Endothelial cell of umbilical vein (primary cell): Measurements from ENCODE around the gene SFSWAP. TPM values are rescaled to one million over a fixed set of nuclear protein-coding genes. Genes with fewer than 3 reads are reported as not detected.

Experiments used
- BruUV-seq: library from RNA; stranded (reverse); fragments of 400-500 nt; replicated peaks from 2 replicates; lab custom pipeline; 2021; lab: Mats Ljungman, UMichigan
- CTCF ChIA-PET: fragments of 300-600, 350-600 bp; sonication (Branson Sonifier 250); formaldehyde crosslinking; loops from one replicate; lab custom pipeline; 2021; ENCODE audit warnings: antibody characterized with exemption, inconsistent platforms; lab: Charles Lee
- POLR2A ChIA-PET: fragments of 300-600, 350-600 bp; sonication (Branson Sonifier 250); formaldehyde crosslinking; loops from one replicate; lab custom pipeline; 2021; ENCODE audit warnings: antibody characterized with exemption, inconsistent platforms; lab: Charles Lee
- DNase-seq: peaks from one replicate; pipeline ENCODE4 v3.0.0-alpha.2; 2011; ENCODE audit warnings: low read depth, low spot score
- FAIRE-seq: peaks from 2 replicates; lab custom pipeline; 2011; peaks lifted over from hg19 to GRCh38; lab: Jason Lieb, UNC
- H2AFZ ChIP-seq: 2 replicates; pipeline ENCODE4 v1.6.0; 2012; ENCODE audit warnings: low read depth, low read length, control low read depth, inconsistent platforms
- H3K27ac ChIP-seq: 2 replicates; pipeline ENCODE4 v1.5.1; 2011; ENCODE audit warnings: low read depth, mild to moderate bottlenecking, control low read depth, low read length, moderate library complexity; ENCODE audit not compliant: insufficient read depth
- H3K27me3 ChIP-seq, 2 experiments: 2 replicates each; pipeline versions ENCODE4 v1.6.0 to v1.6.1; 2011; ENCODE audit warnings: low read length in 2 of 2, mixed read lengths in 1 of 2; ENCODE audit not compliant: control insufficient read depth in 2 of 2, insufficient read depth in 2 of 2
- H3K36me3 ChIP-seq, 2 experiments: 2 replicates in 1 of 2; 3 replicates in 1 of 2; pipeline ENCODE4 v1.5.1; 2011; ENCODE audit warnings: low read length in 2 of 2, mild to moderate bottlenecking in 1 of 2, moderate library complexity in 1 of 2; ENCODE audit not compliant: control insufficient read depth in 2 of 2, insufficient read depth in 2 of 2; ENCODE audit errors: extremely low read depth in 1 of 2
- H3K4me1 ChIP-seq: 3 replicates; pipeline ENCODE4 v1.5.1; 2011; ENCODE audit warnings: mild to moderate bottlenecking, low read length; ENCODE audit not compliant: control insufficient read depth, insufficient read depth; ENCODE audit errors: extremely low read depth
- H3K4me2 ChIP-seq: 2 replicates; pipeline ENCODE4 v1.6.1; 2011; ENCODE audit warnings: low read length, control low read depth, mixed read lengths; ENCODE audit not compliant: insufficient read depth
- H3K4me3 ChIP-seq, 3 experiments: fragments of 200-600 bp in 1 of 3; sonication (generic), shearing (Covaris generic) in 1 of 3; replicated peaks in 1 of 3; 2 replicates each; pipeline ENCODE4 v1.5.1; 2011 to 2016; ENCODE audit warnings: control low read depth in 3 of 3, low read length in 3 of 3, mild to moderate bottlenecking in 2 of 3, inconsistent platforms in 1 of 3, low read depth in 1 of 3, moderate library complexity in 1 of 3; ENCODE audit not compliant: insufficient read depth in 1 of 3
- H3K79me2 ChIP-seq: 2 replicates; pipeline ENCODE4 v1.6.0; 2012; ENCODE audit warnings: low read length, inconsistent platforms; ENCODE audit not compliant: control insufficient read depth, insufficient read depth
- H3K9ac ChIP-seq: replicated peaks from 2 replicates; pipeline ENCODE3; 2011; ENCODE audit warnings: low read length, control low read depth; ENCODE audit not compliant: insufficient read depth; ENCODE audit errors: extremely low read depth
- H3K9me1 ChIP-seq: replicated peaks from 3 replicates; pipeline ENCODE4 v1.6.0; 2011; ENCODE audit warnings: mild to moderate bottlenecking, low read length; ENCODE audit not compliant: control insufficient read depth, insufficient read depth; ENCODE audit errors: extremely low read depth
- H3K9me3 ChIP-seq: replicated peaks from 2 replicates; pipeline ENCODE4 v1.5.1; 2012; ENCODE audit warnings: low read length, inconsistent platforms; ENCODE audit not compliant: control insufficient read depth, insufficient read depth
- H4K20me1 ChIP-seq: replicated peaks from 2 replicates; pipeline ENCODE3; 2011; ENCODE audit warnings: mild to moderate bottlenecking, low read length; ENCODE audit not compliant: control insufficient read depth, insufficient read depth; ENCODE audit errors: extremely low read depth
- EZH2 ChIP-seq: IDR thresholded peaks from 2 replicates; pipeline ENCODE4 v1.6.1; 2012; ENCODE audit warnings: borderline replicate concordance, low read depth, mild to moderate bottlenecking, moderate library complexity, low read length, inconsistent platforms; ENCODE audit not compliant: severe bottlenecking
- JUN ChIP-seq: IDR thresholded peaks from 2 replicates; pipeline ENCODE4 v1.6.1; 2011; ENCODE audit warnings: borderline replicate concordance, low read depth; ENCODE audit not compliant: insufficient read length, insufficient read depth
- MYC ChIP-seq: IDR thresholded peaks from one replicate; pipeline ENCODE4 v1.6.1; 2011; ENCODE audit warnings: mild to moderate bottlenecking, low read depth, low read length
- dilution Hi-C: fragments of 300-500 bp; cut with MboI; formaldehyde crosslinking; loops from one replicate; pipeline ENCODE4 v1.15.0; 2019; ENCODE audit warnings: low sequenced_read_pairs; ENCODE audit not compliant: extremely low pct_ligation_motif_present
- intact Hi-C: fragments of 100-400 bp; cut with micrococcal nuclease; formaldehyde crosslinking; loops from one replicate; pipeline ENCODE4 v1.10.0; 2022
- polyA plus RNA-seq, 4 experiments: library from polyadenylated mRNA; depleted of rRNA in 3 of 4; stranded (reverse) in 3 of 4; unstranded in 1 of 4; fragments of >200 nt; gene quantifications; 2 replicates each; pipeline versions ENCODE4 v1.2.1 to v1.2.3, GENCODE V29; 2011 to 2012; ENCODE audit warnings: missing spikeins in 1 of 4
- total RNA-seq: library from RNA; stranded (reverse); gene quantifications from 2 replicates; pipeline ENCODE4 v1.2.3, GENCODE V29; 2021
- TF ChIP-seq, protein P1 (sequence below), 2 donors: IDR thresholded peaks; 1 replicate in 1 of 2; 2 replicates in 1 of 2; pipeline ENCODE4 v1.5.1; 2011; ENCODE audit warnings: low read length in 2 of 2, mild to moderate bottlenecking in 2 of 2, moderate library complexity in 2 of 2, control low read depth in 1 of 2, inconsistent platforms in 1 of 2, low read depth in 1 of 2; ENCODE audit not compliant: insufficient read depth in 1 of 2; ENCODE audit errors: extremely low read depth in 1 of 2

SFSWAP gene
- total and polyA plus RNA-seq, 2 donors (not counting 3 experiments of a cell fraction or from before 2014, with no cell fraction given): 38.1 to 53.3 TPM

DNA sequence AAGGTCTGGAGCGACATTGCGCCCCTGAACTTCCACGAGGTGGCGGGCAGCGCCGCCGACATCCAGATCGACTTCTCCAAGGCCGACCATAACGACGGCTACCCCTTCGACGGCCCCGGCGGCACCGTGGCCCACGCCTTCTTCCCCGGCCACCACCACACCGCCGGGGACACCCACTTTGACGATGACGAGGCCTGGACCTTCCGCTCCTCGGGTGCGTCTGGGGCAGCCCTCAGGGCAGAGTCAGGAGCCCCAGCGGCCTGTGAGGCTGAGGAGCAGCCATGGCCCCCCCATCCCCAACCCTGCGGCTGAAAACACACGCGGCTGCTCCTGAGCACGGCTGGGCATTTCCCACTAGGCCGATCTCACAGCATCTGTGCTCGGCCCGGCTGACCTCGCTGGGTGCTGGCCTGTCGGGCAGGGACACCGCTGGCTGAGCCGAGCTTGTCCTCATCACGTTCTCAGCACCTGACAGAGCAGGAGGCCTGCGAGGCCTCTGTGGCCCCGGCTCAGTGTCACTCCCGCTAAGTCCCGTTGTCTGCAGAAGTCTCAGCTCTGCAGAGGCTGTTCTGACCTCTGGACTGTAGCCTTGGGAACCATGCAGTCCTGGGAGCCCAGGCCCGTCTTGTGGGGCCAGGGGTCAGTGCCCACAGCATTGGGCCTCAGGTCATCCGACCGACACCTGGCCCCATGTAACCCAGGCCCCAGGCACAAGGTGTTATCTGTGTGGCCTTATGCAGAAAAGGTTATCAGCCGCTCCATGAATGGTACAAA, 129.9 kb downstream of the SFSWAP start:
- BruUV-seq: no TSS peak
- no peak overlapping the region for H3K9ac ChIP-seq
- no peaks in the 10 kb centered on the region for H3K4me1 ChIP-seq
- DNase-seq (no peak), FAIRE-seq (no peak)
- H2AFZ ChIP-seq: no peak overlapping the region
- TF ChIP-seq, protein P1, sequence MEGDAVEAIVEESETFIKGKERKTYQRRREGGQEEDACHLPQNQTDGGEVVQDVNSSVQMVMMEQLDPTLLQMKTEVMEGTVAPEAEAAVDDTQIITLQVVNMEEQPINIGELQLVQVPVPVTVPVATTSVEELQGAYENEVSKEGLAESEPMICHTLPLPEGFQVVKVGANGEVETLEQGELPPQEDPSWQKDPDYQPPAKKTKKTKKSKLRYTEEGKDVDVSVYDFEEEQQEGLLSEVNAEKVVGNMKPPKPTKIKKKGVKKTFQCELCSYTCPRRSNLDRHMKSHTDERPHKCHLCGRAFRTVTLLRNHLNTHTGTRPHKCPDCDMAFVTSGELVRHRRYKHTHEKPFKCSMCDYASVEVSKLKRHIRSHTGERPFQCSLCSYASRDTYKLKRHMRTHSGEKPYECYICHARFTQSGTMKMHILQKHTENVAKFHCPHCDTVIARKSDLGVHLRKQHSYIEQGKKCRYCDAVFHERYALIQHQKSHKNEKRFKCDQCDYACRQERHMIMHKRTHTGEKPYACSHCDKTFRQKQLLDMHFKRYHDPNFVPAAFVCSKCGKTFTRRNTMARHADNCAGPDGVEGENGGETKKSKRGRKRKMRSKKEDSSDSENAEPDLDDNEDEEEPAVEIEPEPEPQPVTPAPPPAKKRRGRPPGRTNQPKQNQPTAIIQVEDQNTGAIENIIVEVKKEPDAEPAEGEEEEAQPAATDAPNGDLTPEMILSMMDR (IDR thresholded peaks at IDR 0.05; ENCODE audit: extremely low read depth in 1 of 2, insufficient read depth in 1 of 2, low read depth in 1 of 2, low read length in 2 of 2): no peak
- TF ChIP-seq JUN (no peak), MYC (no peak), EZH2 (no peak)
- intact Hi-C loops: no loop called here
- H3K9me1 ChIP-seq: no peaks in the 10 kb centered on the region
- H4K20me1 ChIP-seq: no peaks in the 10 kb centered on the region
- H3K27me3 ChIP-seq: no peaks in the 10 kb centered on the region
- H3K4me2 ChIP-seq: no peak overlapping the region
- CTCF ChIA-PET: interaction anchor here (0.5 kb wide), 1 partner anchor 58 kb away, joined by 3 read pairs; no protein-coding TSS in a partner anchor
- H3K36me3 ChIP-seq: no peaks in the 10 kb centered on the region
- no peaks in the 10 kb centered on the region for H3K79me2 ChIP-seq
- H3K27ac ChIP-seq: no peak overlapping the region
- H3K4me3 ChIP-seq: no peak overlapping the region
- POLR2A ChIA-PET: no interaction called here
- H3K9me3 ChIP-seq: no peaks in the 10 kb centered on the region
- dilution Hi-C loops: no loop called here

DNA sequence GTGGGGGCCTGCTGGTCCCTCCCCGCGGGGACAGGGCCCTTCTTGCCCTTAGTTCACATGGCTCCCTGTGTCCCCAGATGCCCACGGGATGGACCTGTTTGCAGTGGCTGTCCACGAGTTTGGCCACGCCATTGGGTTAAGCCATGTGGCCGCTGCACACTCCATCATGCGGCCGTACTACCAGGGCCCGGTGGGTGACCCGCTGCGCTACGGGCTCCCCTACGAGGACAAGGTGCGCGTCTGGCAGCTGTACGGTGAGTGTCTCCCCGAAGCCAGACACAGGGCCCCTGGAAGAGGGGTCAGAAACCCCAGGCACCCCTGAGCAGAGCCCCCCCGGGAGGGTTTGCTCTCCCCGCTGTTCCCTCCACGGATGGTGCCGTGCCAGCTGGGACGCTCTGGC, 130.7 kb downstream of the SFSWAP start:
- intact Hi-C loops: no loop called here
- H3K27ac ChIP-seq: no peak overlapping the region
- POLR2A ChIA-PET: no interaction called here

More for the DNA sequence above, 130.7 kb downstream of the SFSWAP start:
- Histone ChIP-seq H2AFZ (no peak overlapping the region), H3K27me3 (no peaks in the 10 kb centered on the region), H4K20me1 (no peaks in the 10 kb centered on the region), H3K4me2 (no peak overlapping the region), H3K79me2 (no peaks in the 10 kb centered on the region), H3K9me3 (no peaks in the 10 kb centered on the region), H3K4me3 (no peak overlapping the region), H3K9me1 (no peaks in the 10 kb centered on the region), H3K4me1 (no peaks in the 10 kb centered on the region), H3K36me3 (no peaks in the 10 kb centered on the region), H3K9ac (no peak overlapping the region)
- CTCF ChIA-PET: no interaction called here
- no peak for TF ChIP-seq EZH2
- no peak for TF ChIP-seq JUN
- no TSS peak for BruUV-seq
- DNase-seq (no peak), FAIRE-seq (no peak)
- dilution Hi-C loops: no loop called here
